GM19023 (cell line): ENCODE results near the gene TSC22D1.
"Not testable (repeated sequence)": the region's sequence is repeated elsewhere in the genome, so short reads cannot be mapped to it uniquely, and the experiment has no call there.

ENCODE experiments used
- ATAC-seq: cut with Tn5 transposase; IDR thresholded peaks from one replicate; pipeline ENCODE4 v1.9.1; 2021; ENCODE audit warnings: mild to moderate bottlenecking, moderate library complexity; ENCODE audit not compliant: unreplicated experiment

The TSC22D1 gene

GRCh38 chr13:44573790-44574465 is 2.2 kb downstream of the TSC22D1 start:
- no peak for ATAC-seq

- ATAC-seq, result no peak
Observed at GRCh38 chr13:44573071-44573470, 3.1 kb downstream of the TSC22D1 start.

- ATAC-seq, result no peak
Observed at GRCh38 chr13:44566601-44567000, 9.5 kb downstream of the TSC22D1 start.

- ATAC-seq, result no peak
Observed at GRCh38 chr13:44565881-44566280, 10.2 kb downstream of the TSC22D1 start.

GRCh38 chr13:44564936-44565335 is 11.2 kb downstream of the TSC22D1 start:
- ATAC-seq, result no peak

GRCh38 chr13:44562853-44563252 is 13.3 kb downstream of the TSC22D1 start:
- ATAC-seq, result not testable (repeated sequence)

- ATAC-seq, result no peak
Observed at GRCh38 chr13:44561351-44561750, 14.8 kb downstream of the TSC22D1 start.

GRCh38 chr13:44557986-44558385 is 18.1 kb downstream of the TSC22D1 start:
- ATAC-seq, result no peak

- no peak for ATAC-seq
Observed at GRCh38 chr13:44555207-44555606, 20.9 kb downstream of the TSC22D1 start.

GRCh38 chr13:44549476-44549875 is 26.7 kb downstream of the TSC22D1 start:
- ATAC-seq, result no peak

- no peak for ATAC-seq
Observed at GRCh38 chr13:44546164-44546563, 30.0 kb downstream of the TSC22D1 start.

- no peak for ATAC-seq
Observed at GRCh38 chr13:44543369-44543768, 32.8 kb downstream of the TSC22D1 start.

GRCh38 chr13:44542361-44542760 is 33.8 kb downstream of the TSC22D1 start:
- no peak for ATAC-seq

- ATAC-seq, result no peak
Observed at GRCh38 chr13:44541601-44542000, 34.5 kb downstream of the TSC22D1 start.

- no peak for ATAC-seq
Observed at GRCh38 chr13:44540761-44541434, 35.2 kb downstream of the TSC22D1 start.

- no peak for ATAC-seq
Observed at GRCh38 chr13:44537248-44537647, 38.9 kb downstream of the TSC22D1 start.

- ATAC-seq, result no peak
Observed at GRCh38 chr13:44523146-44524015, 52.7 kb downstream of the TSC22D1 start.

GRCh38 chr13:44519642-44520041 is 56.5 kb downstream of the TSC22D1 start:
- ATAC-seq, result no peak

GRCh38 chr13:44516771-44517170 is 59.4 kb downstream of the TSC22D1 start:
- no peak for ATAC-seq

GRCh38 chr13:44514278-44514677 is 61.9 kb downstream of the TSC22D1 start:
- ATAC-seq, result no peak

- ATAC-seq, result not testable (repeated sequence)
Observed at GRCh38 chr13:44509853-44510252, 66.3 kb downstream of the TSC22D1 start.
